DMS114 treated with DMSO at 0.1 percent for 48 hours (cell line): ENCODE measurements around the gene GSPT1.
"Not testable (repeated sequence)": the region's sequence is repeated elsewhere in the genome, so short reads cannot be mapped to it uniquely, and the experiment has no call there.

Experiments used
- DNase-seq: peaks from one replicate; lab custom pipeline; 2025; ENCODE audit not compliant: unreplicated experiment; lab: John Stamatoyannopoulos, UW

Gene GSPT1

DNA sequence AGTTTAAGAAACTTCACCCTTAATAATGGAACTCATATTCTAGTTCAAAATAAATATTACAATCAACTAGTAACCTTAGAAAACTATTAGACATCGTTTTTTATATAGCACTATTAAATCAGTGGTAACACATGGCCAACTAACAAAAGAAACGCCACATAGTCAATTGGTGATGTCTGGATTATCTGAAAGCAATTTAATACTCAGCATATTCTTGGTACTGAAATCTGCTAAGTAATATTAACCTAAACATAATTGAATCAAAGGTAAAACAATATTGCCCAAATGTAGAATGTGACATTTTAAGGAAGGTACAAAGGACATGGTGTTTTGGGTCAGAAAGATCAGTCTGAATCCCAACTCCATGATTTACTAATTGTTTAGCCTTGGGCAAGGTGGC lies 53.3 kb downstream of the GSPT1 start:
- DNase-seq, result no peak

DNA sequence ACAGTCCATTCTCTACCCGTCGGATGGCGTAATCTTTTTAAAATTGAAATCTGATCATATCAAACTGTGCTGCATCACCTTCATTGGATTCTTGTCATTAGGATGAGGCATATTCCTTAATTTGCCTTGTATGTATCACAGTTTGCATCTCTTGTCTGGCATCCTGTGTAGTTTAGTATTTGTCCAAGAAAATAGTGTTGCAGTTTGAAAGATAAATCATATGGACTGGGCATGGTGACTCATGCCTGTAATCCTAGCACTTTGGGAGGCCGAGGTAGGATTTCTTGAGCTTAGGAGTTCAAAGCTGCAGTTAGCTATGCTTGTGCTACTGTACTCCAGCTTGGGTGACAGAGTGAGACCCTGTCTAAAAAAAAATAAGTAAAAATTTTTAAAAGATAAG lies 58.6 kb downstream of the GSPT1 start:
- DNase-seq, result no peak

DNA sequence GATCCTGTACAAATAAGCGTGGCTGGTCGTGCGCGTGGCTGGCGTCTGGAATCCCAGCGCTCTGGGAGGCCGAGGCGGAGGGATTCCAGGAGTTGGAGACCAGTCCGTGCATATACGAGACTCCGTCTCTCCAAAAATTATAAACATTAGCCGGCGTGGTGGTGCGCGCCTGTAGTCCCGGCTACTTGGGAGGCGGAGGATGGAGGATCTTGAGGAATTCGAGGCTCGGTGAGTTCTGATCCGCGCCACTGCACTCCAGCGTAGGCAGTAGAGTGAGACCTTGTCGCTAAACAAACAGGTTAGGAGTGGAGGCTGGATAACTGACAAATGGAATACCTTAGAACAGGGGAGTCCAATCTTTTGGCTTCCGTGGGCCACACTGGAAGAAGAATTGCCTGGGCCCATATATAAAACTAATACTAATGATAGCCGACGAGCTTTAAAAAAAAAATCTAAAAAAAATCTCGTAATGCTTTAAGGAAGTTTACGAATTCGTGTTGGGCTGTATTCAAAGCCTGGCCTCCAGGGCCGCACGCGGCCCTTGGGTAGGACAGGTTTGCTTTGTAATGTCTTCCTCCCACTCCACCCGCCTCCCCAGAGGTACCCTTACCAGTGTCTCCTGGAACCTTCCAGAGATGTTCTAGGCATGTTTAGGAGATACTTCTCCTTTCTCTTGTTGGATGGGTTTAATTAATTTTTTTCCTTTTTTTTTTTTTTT lies 63.5 kb downstream of the GSPT1 start:
- DNase-seq, result no peak

DNA sequence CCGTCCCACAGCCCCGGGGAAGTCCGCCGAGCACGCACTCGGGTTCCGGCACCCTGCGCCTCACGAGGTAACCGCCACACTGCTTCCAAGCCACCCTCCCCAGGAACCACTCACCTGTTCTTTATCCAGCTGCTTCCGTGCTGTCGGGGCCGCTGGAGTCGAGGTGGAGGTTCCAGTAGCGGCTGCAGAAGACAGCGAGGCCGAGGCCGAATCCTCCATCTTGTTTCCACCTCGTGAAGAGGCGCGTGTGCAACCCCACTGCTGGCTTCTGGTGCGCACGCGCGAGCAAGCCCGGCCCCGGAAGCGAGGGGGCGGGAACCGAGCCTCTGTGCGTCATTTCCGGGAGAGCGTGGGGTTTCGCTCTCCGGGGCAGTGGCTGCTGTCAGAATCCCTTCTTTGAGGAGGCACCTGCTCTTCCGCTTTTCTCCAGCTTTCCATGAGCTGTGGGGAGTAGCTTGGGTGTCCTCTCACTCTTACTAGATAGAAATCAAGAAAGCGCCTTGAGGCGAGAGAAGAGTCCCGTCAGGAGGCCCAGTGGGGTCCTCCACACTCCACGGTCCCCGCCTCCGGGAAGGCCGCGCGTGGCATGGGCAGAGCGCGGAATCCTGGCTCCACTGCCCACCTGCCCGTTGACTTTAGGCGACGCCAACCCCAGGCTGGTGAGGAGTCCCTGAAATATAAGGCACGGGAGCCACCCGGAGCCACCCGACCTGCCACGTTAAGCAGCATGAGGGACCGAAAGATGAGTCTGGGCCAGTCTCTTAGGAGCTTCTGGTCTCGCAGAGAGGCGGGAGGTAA lies 64.3 kb downstream of the GSPT1 start, which contains the start of gene RSL1D1:
Gene RSL1D1 (minus strand): TSS at position 249 of the 798 bp plus-strand sequence. CDS start 30 bp downstream, at position 219.
- peak; percentile 83 for DNase-seq

DNA sequence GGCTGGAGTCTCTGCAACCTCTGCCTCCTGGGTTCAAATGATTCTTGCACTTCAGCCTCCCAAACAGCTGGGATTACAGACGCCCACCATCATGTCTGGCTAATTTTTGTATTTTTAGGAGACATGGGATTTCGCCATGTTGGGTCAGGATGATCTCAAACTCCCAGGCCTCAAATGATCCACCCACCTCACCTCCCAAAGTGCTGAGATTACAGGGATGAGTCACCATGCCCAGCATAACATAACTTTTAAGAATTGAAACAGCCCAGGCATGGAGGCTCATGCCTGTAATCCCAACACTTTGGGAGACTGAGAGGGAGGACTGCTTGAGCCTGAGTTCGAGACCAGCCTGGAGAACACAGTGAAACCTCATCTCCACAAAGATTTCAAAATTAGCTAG lies 66.9 kb downstream of the GSPT1 start:
- DNase-seq, result no peak

DNA sequence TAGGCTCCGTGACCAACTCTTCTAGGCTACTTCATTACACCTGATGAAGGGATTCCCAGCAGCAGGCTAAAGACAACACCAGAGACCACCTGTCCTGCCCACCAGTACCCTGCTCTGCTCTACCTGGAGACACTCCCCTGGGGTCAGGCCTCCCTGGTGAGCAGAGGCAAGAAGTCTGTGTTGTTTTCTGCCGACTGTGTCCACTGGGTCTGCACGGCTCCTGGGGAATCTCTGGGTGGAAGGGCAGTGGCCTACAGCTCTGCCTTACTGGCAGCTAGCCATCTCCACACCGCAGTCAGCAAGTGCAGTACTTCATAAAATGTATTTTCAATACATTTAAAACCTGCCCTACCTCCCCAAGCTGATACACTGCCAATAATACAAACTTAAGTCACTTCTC lies 71.3 kb downstream of the GSPT1 start:
- no peak for DNase-seq

DNA sequence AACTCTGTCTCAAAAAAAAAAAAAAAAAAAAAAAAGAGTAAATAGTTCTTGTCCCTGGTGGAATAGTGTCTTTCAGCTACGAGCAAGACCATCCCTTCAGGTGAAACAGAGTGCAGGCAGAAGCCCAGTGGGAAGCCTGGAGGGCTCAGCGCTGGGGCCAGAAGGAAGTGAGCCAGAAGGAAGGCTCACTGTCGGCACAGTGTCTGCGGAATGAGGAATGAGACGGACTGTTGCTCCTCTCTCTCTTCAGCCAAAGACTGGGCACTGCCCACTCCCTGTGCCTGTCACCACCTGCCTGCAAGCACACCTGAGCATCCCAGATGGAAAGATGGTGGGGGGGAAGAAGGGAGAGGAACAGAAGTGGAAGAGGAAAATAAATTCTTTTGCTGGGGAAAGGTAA lies 71.9 kb downstream of the GSPT1 start:
- no peak for DNase-seq

DNA sequence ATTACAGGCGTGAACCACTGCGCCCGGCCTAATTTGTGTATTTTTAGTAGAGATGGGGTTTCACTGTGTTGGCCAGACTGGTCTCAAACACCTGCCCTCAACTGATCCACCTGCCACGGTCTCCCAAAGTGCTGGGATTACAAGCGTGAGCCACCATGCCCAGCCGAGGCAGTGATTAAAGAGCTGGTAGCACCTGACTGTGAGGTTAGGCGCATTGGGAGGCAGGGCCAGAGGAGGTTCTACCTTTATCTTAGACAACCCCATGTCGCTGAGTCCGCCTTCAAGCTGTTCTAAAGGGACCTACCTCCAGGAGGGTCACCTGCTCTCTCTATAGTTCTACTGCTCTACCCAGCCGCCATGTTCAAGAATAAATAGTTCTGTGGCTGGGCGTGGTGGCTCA lies 72.5 kb downstream of the GSPT1 start:
- no peak for DNase-seq

DNA sequence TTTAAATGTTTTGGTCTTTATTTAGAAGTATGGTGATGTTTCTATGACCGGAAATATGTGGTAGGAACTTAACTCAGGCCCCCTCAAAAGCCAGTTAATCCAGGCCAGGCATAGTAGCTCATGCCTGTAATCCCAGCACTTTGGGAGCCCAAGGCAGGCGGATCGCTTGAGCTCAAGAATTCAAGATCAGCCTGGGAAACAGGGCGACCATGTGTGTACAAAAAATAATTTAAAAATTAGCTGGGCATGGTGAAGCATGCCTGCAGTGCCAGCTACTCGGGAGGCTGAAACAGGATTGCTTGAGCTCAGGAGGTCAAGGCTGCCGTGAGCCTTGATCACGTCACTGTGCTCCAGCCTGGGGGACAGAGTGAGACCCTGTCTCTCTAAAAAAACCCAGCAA lies 74.7 kb downstream of the GSPT1 start:
- no peak for DNase-seq

DNA sequence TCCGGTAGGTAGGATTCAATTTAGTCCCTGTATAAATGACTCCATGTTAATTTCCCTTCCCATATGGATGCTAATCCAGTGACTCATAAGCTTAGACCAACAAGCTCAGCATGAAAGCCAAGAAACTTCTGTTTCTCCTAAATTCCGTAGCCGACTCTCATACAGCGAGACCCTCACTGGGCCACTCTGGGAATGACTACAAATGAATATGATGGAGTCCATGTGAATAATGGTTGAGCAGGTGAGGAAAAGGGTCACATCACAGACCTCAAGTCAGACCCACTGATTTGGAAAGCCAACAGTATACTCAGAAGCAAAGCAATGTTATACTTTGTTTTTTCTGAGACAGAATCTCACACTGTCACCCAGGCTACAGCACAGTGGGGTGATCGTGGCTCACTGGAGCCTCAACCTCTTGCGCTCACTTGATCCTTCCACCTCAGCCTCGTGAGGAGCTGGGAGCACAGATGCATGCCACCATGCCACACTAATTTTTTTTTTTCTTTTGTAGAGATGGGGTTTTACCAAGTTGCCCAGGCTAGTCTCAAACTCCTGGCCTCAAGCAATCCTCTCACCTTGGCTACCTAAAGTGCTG lies 79.0 kb downstream of the GSPT1 start:
- no peak for DNase-seq

DNA sequence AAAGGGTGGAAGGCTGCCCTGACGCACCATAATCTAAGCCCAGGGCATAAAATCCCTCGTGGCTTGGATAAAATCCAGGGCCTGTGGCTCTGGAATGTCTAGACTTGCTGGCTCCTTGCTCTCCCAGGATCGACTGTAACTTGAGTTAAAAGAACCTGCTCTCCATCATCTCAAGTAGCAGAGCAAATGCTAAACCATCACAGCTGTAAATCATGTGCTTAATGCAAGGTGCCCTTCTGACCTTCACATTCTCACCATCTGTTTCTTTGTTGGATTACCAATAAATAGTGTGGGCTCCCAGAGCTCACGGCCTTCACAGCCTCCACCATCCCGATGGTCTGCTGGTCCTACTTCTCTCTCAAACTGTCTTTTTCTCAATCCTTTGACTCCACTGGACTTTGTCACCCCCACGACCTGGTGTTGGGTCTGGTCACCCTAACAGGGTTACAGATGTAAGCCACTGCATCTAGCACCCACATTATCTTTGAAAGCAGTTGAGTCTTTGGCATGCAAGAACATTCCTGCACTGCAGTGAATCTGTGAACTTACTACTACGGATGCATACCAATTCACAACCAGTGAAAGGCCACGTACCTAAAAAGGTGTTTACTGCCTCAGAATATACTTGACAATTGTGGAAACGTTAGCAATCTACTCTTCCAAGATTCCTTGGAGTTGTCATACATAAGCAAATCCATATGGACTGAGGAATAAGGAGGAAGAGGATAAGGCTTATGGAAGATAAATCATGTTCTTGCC lies 79.7 kb downstream of the GSPT1 start:
- DNase-seq, result no peak

DNA sequence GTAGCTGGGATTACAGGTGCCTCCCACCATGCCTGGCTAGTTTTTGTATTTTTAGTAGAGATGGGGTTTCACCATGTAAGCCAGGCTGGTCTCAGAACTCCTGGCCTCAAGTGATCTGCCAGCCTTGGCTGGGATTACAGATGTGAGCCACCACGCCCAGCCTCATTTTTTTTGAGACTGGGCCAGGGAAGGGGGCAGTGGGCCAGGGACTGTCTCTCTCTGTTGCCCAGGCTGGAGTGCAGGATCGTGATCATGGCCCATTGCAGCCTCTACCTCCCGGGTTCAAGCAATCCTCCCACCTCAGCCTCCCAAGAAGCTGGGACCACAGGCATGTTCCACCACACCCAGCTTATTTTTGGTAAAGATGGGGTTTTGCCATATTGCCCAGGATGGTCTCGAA lies 80.4 kb downstream of the GSPT1 start:
- no peak for DNase-seq

DNA sequence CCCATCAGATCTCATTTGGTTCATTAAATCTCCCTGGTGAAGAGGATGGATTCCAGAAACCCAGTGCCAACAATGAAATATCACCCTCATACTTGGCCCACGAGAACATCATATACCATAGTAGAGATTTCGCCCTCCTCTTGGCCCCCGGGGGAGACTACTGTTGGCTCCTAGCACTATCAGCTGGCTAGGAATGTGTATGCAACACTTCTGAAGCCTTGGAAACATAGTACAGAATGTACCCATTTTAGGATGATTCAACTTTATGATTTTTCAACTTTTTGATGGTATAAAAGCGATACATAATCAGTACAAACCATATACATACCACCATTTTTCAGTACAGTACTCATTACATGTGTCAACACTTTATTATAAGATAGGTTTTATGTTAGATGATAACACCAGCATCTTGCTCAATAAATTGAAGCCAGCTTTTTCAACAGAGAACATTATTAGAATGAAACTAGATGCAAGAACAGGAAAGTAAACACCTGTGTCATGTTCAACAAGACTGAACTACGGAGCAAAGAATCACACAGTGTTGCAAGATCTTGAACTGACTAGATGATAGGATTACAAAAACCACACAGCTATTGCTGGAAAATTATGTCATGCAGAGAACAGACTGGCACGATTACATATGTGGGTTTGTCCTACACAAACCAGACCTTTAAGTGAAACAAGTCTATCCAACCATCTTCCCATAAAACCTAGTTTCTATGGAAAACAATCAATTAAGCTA lies 81.6 kb downstream of the GSPT1 start:
- DNase-seq, result no peak

DNA sequence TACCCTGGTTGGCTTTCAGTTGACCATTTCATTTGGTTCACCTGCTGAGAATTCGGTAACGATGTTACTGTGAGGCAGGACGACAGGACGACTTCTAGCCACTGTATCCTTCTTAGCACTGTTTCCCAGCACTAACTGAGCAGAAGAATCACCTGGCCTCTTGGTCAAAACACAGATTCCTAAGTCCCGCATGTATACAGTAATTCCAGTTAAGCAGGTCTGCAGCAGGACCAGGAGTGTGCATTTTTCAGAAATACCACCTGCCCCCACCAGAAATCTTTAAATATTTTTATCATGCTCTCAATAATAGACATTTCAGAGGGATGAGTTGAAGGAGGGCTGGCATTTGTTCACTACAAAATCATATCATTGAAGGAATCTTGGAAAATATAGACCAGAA lies 87.1 kb downstream of the GSPT1 start:
- DNase-seq, result no peak

DNA sequence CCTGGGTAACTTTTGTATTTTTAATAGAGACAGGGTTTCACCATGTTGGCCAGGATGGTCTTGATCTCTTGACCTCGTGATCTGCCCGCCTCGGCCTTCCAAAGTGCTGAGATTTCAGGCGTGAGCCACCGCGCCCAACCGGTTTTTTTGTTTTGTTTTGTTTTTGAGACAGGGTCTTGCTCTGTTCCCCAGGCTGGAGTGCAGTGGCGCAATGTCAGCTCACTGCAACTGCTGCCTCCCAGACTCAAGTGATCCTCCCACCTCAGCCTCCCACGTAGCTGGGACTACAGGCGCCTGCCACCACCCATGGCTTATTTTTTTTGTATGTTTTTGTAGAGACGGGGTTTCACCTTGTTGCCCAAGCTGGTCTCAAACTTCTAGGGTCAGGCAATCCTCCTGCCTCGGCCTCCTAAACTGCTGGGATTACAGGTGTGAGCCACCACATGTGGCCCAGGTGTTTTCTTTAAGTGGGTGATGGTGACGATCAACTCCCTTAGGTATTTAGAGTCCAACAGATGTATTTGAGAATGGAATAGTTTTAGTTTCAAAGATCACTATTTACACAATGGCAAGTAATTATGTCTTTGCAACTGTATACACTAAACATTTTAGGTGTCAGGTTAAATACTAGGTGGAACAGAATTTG lies 90.1 kb downstream of the GSPT1 start:
- DNase-seq, result not testable (repeated sequence)

DNA sequence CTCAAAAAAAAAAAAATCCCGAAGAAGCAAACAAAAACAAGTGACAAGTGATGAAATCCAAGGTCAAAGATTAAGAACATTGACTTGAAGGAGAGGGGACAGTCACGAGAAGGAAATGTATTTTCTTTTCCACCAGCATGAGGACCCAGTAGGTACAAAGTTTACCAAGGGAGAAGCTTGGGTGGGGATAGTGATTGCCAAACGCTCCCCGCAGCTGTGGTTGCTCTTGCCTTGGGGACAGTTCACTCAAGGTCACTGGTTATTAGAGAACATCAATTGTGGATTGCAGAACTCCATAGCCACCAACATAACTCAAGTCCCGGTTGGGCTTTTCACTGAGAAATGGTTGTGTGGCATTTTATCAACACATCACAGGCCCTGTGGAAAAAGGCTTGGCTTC lies 91.4 kb downstream of the GSPT1 start:
- no peak for DNase-seq

DNA sequence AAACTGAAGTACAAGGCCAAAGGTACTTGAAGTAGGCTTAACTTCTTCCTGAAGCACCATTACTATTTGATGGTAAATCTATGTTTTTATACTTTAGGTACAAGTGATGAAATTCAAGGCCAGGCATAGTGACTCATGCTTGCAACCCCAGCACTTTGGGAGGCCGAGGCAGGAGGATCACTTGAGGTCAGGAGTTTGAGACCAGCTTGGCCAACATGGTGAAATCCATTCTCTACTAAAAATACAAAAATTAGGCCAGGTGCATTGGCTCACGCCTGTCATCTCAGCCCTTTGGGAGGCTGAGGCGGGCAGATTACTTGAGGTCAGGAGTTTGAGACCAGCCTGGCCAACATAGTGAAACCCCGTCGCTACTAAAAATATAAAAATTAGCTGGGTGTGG lies 92.1 kb downstream of the GSPT1 start:
- not testable (repeated sequence) for DNase-seq

DNA sequence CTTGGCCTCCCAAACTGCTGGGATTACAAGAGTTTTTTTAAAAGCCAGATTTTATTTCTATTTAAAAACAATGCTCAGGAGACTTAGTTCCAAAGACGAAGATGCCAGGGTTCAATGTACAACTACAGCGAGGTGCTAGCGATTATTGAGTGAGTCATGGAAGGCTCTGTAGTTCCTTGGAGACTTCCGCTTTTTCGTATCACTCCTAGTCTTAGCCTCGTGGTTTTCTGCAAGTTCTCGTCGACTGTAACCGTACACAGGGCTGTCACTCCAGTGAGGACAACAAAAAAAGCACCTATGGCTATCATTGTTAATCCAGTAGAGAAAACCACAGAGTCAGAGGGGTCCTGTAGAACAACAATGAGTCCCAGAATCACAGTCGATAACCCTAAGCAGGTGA lies 96.0 kb downstream of the GSPT1 start:
- no peak for DNase-seq

DNA sequence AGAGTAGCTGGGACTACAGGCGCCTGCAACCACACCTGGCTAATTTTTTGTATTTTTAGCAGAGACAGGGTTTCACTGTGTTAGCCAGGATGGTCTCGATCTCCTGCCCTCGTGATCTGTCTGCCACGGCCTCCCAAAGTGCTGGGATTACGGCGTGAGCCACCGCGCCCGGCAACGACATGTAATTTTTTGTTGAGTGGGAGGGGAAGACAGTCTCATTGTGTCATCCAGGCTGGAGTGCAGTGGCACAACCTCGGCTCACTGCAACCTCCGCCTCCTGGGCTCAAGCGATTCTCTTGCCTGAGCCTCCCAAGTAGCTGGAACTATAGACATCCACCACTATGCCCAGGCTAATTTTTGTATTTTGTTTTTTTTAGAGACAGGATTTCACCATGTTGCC lies 96.8 kb downstream of the GSPT1 start:
- not testable (repeated sequence) for DNase-seq
